LoVo (cell line): ENCODE data around the gene POLK.
"Not testable (repeated sequence)": the region's sequence is repeated elsewhere in the genome, so short reads cannot be mapped to it uniquely, and the experiment has no call there.

Experiments
- DNase-seq: peaks from one replicate; pipeline ENCODE4 v3.0.0-alpha.2; 2016; ENCODE audit warnings: low spot score

The POLK gene

GRCh38 chr5:75511435-75512382 is at the start of gene POLK, which contains the start of gene CERT1:
Gene POLK (plus strand): TSS chr5:75511891.
Gene CERT1 (minus strand): TSS chr5:75511629. CDS start chr5:75511207, 422 bp downstream.
- DNase-seq, result peak; percentile 99

- no peak for DNase-seq
These were observed 48.0 kb upstream of the POLK start for GRCh38 chr5:75463726-75464125.

GRCh38 chr5:75465480-75465879 is 46.2 kb upstream of the POLK start:
- no peak for DNase-seq

- no peak for DNase-seq
These were observed 45.5 kb upstream of the POLK start for GRCh38 chr5:75466006-75466716.

GRCh38 chr5:75468593-75468992 is 43.1 kb upstream of the POLK start:
- DNase-seq, result no peak

GRCh38 chr5:75469017-75469416 is 42.7 kb upstream of the POLK start:
- no peak for DNase-seq

GRCh38 chr5:75471193-75471592 is 40.5 kb upstream of the POLK start:
- no peak for DNase-seq

GRCh38 chr5:75472973-75473372 is 38.7 kb upstream of the POLK start:
- DNase-seq, result no peak

- DNase-seq, result no peak
These were observed 38.2 kb upstream of the POLK start for GRCh38 chr5:75473463-75473862.

GRCh38 chr5:75475364-75475763 is 36.3 kb upstream of the POLK start:
- no peak for DNase-seq

- DNase-seq, result no peak
These were observed 30.7 kb upstream of the POLK start for GRCh38 chr5:75481024-75481423.

GRCh38 chr5:75482482-75482881 is 29.2 kb upstream of the POLK start:
- no peak for DNase-seq

- DNase-seq, result no peak
These were observed 27.1 kb upstream of the POLK start for GRCh38 chr5:75484605-75485004.

GRCh38 chr5:75489847-75490246 is 21.8 kb upstream of the POLK start:
- not testable (repeated sequence) for DNase-seq

GRCh38 chr5:75491621-75492020 is 20.1 kb upstream of the POLK start:
- no peak for DNase-seq

GRCh38 chr5:75496026-75496425 is 15.7 kb upstream of the POLK start:
- DNase-seq, result no peak

- no peak for DNase-seq
These were observed 13.4 kb upstream of the POLK start for GRCh38 chr5:75498208-75498777.

- not testable (repeated sequence) for DNase-seq
These were observed 12.8 kb upstream of the POLK start for GRCh38 chr5:75498875-75499274.

- not testable (repeated sequence) for DNase-seq
These were observed 6.6 kb upstream of the POLK start for GRCh38 chr5:75505112-75505511.

GRCh38 chr5:75507841-75508240 is 3.9 kb upstream of the POLK start:
- no peak for DNase-seq

- no peak for DNase-seq
These were observed 2.1 kb upstream of the POLK start for GRCh38 chr5:75509546-75509945.

GRCh38 chr5:75509956-75510355 is 1.7 kb upstream of the POLK start:
- DNase-seq, result no peak

GRCh38 chr5:75510417-75510835 is 1.3 kb upstream of the POLK start:
- peak; percentile 23 for DNase-seq
